H1 (cell line): ENCODE data around the gene GAB2. TPM values are rescaled to one million over a fixed set of nuclear protein-coding genes. Genes with fewer than 3 reads are reported as not detected.

ENCODE experiments used
- CTCF ChIA-PET: fragments of 300-600 bp; sonication (Branson Sonifier 250); formaldehyde crosslinking; loops from one replicate; lab custom pipeline; 2021; ENCODE audit not compliant: partially characterized antibody; lab: Charles Lee
- POLR2A ChIA-PET: fragments of 300-600 bp; sonication (Branson Sonifier 250); formaldehyde crosslinking; loops from one replicate; lab custom pipeline; 2021; ENCODE audit warnings: inconsistent platforms; ENCODE audit not compliant: partially characterized antibody; lab: Charles Lee
- DNase-seq, 2 experiments: peaks; one replicate each; pipeline versions ENCODE4 v3.0.0 to v3.0.0-alpha.2; 2010 to 2022; ENCODE audit warnings: low spot score in 2 of 2, low read depth in 1 of 2, mixed read lengths in 1 of 2
- FAIRE-seq: peaks from 2 replicates; lab custom pipeline; 2011; peaks lifted over from hg19 to GRCh38; lab: Jason Lieb, UNC
- H2AFZ ChIP-seq: 2 replicates; pipeline ENCODE4 v1.8.1; 2012; ENCODE audit warnings: low read length, inconsistent platforms
- H2AK5ac ChIP-seq: 2 replicates; pipeline ENCODE4 v1.6.1; 2013; ENCODE audit warnings: low read depth, low read length
- H2BK120ac ChIP-seq: replicated peaks from 2 replicates; pipeline ENCODE3; 2013; ENCODE audit warnings: low read depth, low read length, inconsistent platforms
- H2BK12ac ChIP-seq: 2 replicates; pipeline ENCODE4 v1.6.1; 2013; ENCODE audit warnings: low read depth, low read length
- H2BK15ac ChIP-seq: 2 replicates; pipeline ENCODE4 v1.6.1; 2013; ENCODE audit warnings: low read length
- H2BK20ac ChIP-seq: 2 replicates; pipeline ENCODE4 v1.6.1; 2013; ENCODE audit warnings: low read length
- H2BK5ac ChIP-seq: 2 replicates; pipeline ENCODE4 v1.6.1; 2013; ENCODE audit warnings: low read depth, low read length
- H3K14ac ChIP-seq: 2 replicates; pipeline ENCODE4 v1.6.1; 2013; ENCODE audit warnings: inconsistent platforms; ENCODE audit not compliant: insufficient read length
- H3K18ac ChIP-seq: 2 replicates; pipeline ENCODE4 v1.6.1; 2013; ENCODE audit warnings: low read length; ENCODE audit errors: extremely low read depth
- H3K23ac ChIP-seq: 2 replicates; pipeline ENCODE4 v1.6.1; 2013; ENCODE audit warnings: inconsistent platforms; ENCODE audit not compliant: insufficient read length
- H3K23me2 ChIP-seq: 2 replicates; pipeline ENCODE4 v1.6.1; 2013; ENCODE audit warnings: low read depth, low read length
- H3K27ac ChIP-seq: 2 replicates; pipeline ENCODE4 v1.6.1; 2011; ENCODE audit warnings: low read depth, low read length, inconsistent platforms
- H3K27me3 ChIP-seq, 4 experiments: replicated peaks in 1 of 4; 1 replicate in 1 of 4; 2 replicates in 3 of 4; pipeline versions ENCODE4 v1.6.1 to v1.8.1; 2011 to 2013; ENCODE audit warnings: low read length in 3 of 4, mild to moderate bottlenecking in 3 of 4, inconsistent platforms in 2 of 4, mixed read lengths in 2 of 4, moderate library complexity in 1 of 4; ENCODE audit not compliant: control insufficient read depth in 3 of 4, insufficient read depth in 3 of 4; ENCODE audit errors: extremely low read depth in 1 of 4
- H3K36me3 ChIP-seq, 4 experiments: 2 replicates each; pipeline versions ENCODE4 v1.6.1 to v1.8.1; 2011 to 2013; ENCODE audit warnings: mild to moderate bottlenecking in 4 of 4, low read length in 3 of 4, moderate library complexity in 2 of 4, control low read depth in 1 of 4, inconsistent platforms in 1 of 4; ENCODE audit not compliant: insufficient read depth in 4 of 4, control insufficient read depth in 2 of 4
- H3K4ac ChIP-seq: replicated peaks from 2 replicates; pipeline ENCODE3; 2013; ENCODE audit warnings: low read length, low read depth, mixed read lengths, inconsistent platforms; ENCODE audit not compliant: insufficient read length
- H3K4me1 ChIP-seq, 4 experiments: replicated peaks in 1 of 4; 1 replicate in 1 of 4; 2 replicates in 3 of 4; pipeline versions ENCODE4 v1.6.1 to v1.8.1; 2011 to 2013; ENCODE audit warnings: low read length in 3 of 4, inconsistent platforms in 2 of 4, mixed read lengths in 1 of 4; ENCODE audit not compliant: insufficient read depth in 4 of 4, control insufficient read depth in 3 of 4
- H3K4me2 ChIP-seq, 2 experiments: 2 replicates each; pipeline versions ENCODE4 v1.6.1 to v1.8.1; 2011 to 2013; ENCODE audit warnings: low read depth in 2 of 2, low read length in 2 of 2, control low read depth in 1 of 2, inconsistent platforms in 1 of 2, mild to moderate bottlenecking in 1 of 2; ENCODE audit not compliant: insufficient read depth in 1 of 2
- H3K4me3 ChIP-seq, 4 experiments: fragments of 200-600, 300-600 bp in 1 of 4; sonication (generic), shearing (Covaris generic), sonication (Bioruptor Twin) in 1 of 4; 2 replicates each; pipeline versions ENCODE4 v1.5.1 to v1.8.1; 2011 to 2016; ENCODE audit warnings: low read length in 4 of 4, low read depth in 3 of 4, control low read depth in 2 of 4, inconsistent platforms in 2 of 4, mild to moderate bottlenecking in 2 of 4, mixed read lengths in 1 of 4, moderate library complexity in 1 of 4; ENCODE audit not compliant: insufficient read depth in 2 of 4; ENCODE audit errors: extremely low read depth in 1 of 4
- H3K56ac ChIP-seq: replicated peaks from 2 replicates; pipeline ENCODE3; 2013; ENCODE audit warnings: low read depth, mild to moderate bottlenecking, mixed read lengths, low read length, inconsistent platforms; ENCODE audit not compliant: insufficient read length
- H3K79me1 ChIP-seq: 2 replicates; pipeline ENCODE4 v1.6.1; 2013; ENCODE audit warnings: low read depth, low read length, control low read depth
- H3K79me2 ChIP-seq, 2 experiments: 2 replicates each; pipeline versions ENCODE4 v1.6.1 to v1.8.1; 2012 to 2013; ENCODE audit warnings: low read length in 2 of 2, mild to moderate bottlenecking in 2 of 2, inconsistent platforms in 1 of 2; ENCODE audit not compliant: insufficient read depth in 2 of 2, control insufficient read depth in 1 of 2
- H3K9ac ChIP-seq, 4 experiments: replicated peaks in 1 of 4; 1 replicate in 1 of 4; 2 replicates in 3 of 4; pipeline versions ENCODE4 v1.6.1 to v1.8.1; 2011 to 2013; ENCODE audit warnings: low read depth in 3 of 4, low read length in 3 of 4, control low read depth in 2 of 4, mild to moderate bottlenecking in 2 of 4, moderate library complexity in 2 of 4, inconsistent platforms in 1 of 4; ENCODE audit errors: extremely low read depth in 1 of 4
- H3K9me3 ChIP-seq, 2 experiments: 2 replicates each; pipeline versions ENCODE4 v1.6.1 to v1.8.1; 2012 to 2013; ENCODE audit warnings: mild to moderate bottlenecking in 2 of 2, moderate library complexity in 2 of 2, control low read depth in 1 of 2, inconsistent platforms in 1 of 2, low read depth in 1 of 2, low read length in 1 of 2, mixed read lengths in 1 of 2; ENCODE audit not compliant: insufficient read depth in 2 of 2
- H4K20me1 ChIP-seq, 2 experiments: replicated peaks in 1 of 2; 2 replicates each; pipeline versions ENCODE3 to v1.8.1; 2011 to 2013; ENCODE audit warnings: inconsistent platforms in 2 of 2, low read length in 2 of 2, mild to moderate bottlenecking in 1 of 2; ENCODE audit not compliant: insufficient read depth in 2 of 2, control insufficient read depth in 1 of 2
- H4K5ac ChIP-seq: 2 replicates; pipeline ENCODE4 v1.6.1; 2013; ENCODE audit warnings: low read length, low read depth, mixed read lengths, inconsistent platforms; ENCODE audit not compliant: insufficient read length
- H4K8ac ChIP-seq: 2 replicates; pipeline ENCODE4 v1.8.0; 2013; ENCODE audit warnings: mild to moderate bottlenecking, moderate library complexity, low read length, inconsistent platforms; ENCODE audit not compliant: insufficient read depth; ENCODE audit errors: extremely low read depth
- H4K91ac ChIP-seq: replicated peaks from 2 replicates; pipeline ENCODE3; 2013; ENCODE audit warnings: low read length, mixed read lengths, inconsistent platforms; ENCODE audit not compliant: insufficient read length
- TAF7 ChIP-seq: optimal IDR thresholded peaks from 2 replicates; pipeline ENCODE3; 2011; ENCODE audit warnings: low read depth, mild to moderate bottlenecking, inconsistent platforms, low read length, moderate library complexity, borderline replicate concordance
- TEAD4 ChIP-seq: IDR thresholded peaks from 2 replicates; pipeline ENCODE4 v1.6.1; 2012; ENCODE audit warnings: low read depth, low read length, inconsistent platforms, mixed read lengths
- WGBS, 2 experiments: shearing (Covaris generic) in 1 of 2; methylation state at CpG; one replicate each; pipeline versions ENCODE4 v1.1.6 to v1.1.7; 2013 to 2015; ENCODE audit warnings: low lambda C conversion rate in 2 of 2, mixed read lengths in 2 of 2, inconsistent platforms in 1 of 2, low coverage in 1 of 2, missing lambda C conversion rate in 1 of 2; ENCODE audit not compliant: insufficient replicate concordance in 2 of 2, insufficient coverage in 1 of 2, insufficient read length in 1 of 2; ENCODE audit errors: extremely low coverage in 1 of 2, missing lambda C conversion rate in 1 of 2; 5-methylcytosine and 5-hydroxymethylcytosine counted together
- polyA plus RNA-seq, 7 experiments: library from polyadenylated mRNA; depleted of rRNA in 3 of 7; stranded (reverse) in 5 of 7; unstranded in 2 of 7; fragments of >200 nt in 5 of 7; fragments of 200-250 nt in 2 of 7; gene quantifications; 1 replicate in 5 of 7; 2 replicates in 1 of 7; 4 replicates in 1 of 7; pipeline versions ENCODE4 v1.2.1 to v1.2.3, GENCODE V29; 2011 to 2013; ENCODE audit warnings: missing spikeins in 2 of 7, mixed read lengths in 2 of 7
- total RNA-seq: library from RNA; stranded (reverse); fragmentation: NEBNext Ultra II Directional; extraction: Animal tissue kit (Norgen Biotek cat#: 25700); gene quantifications from 2 replicates; pipeline ENCODE4 v1.2.1, GENCODE V29; 2021
- TF ChIP-seq, protein P1 (sequence below): IDR thresholded peaks from 2 replicates; pipeline ENCODE4 v1.6.1; 2011; ENCODE audit warnings: low read length, improper control_type of control experiment

The GAB2 gene
- total and polyA plus RNA-seq, 2 of the 8 experiments (the other 6 are each of a cell fraction or from before 2014, with no cell fraction given): 6.3 to 14.0 TPM

DNA sequence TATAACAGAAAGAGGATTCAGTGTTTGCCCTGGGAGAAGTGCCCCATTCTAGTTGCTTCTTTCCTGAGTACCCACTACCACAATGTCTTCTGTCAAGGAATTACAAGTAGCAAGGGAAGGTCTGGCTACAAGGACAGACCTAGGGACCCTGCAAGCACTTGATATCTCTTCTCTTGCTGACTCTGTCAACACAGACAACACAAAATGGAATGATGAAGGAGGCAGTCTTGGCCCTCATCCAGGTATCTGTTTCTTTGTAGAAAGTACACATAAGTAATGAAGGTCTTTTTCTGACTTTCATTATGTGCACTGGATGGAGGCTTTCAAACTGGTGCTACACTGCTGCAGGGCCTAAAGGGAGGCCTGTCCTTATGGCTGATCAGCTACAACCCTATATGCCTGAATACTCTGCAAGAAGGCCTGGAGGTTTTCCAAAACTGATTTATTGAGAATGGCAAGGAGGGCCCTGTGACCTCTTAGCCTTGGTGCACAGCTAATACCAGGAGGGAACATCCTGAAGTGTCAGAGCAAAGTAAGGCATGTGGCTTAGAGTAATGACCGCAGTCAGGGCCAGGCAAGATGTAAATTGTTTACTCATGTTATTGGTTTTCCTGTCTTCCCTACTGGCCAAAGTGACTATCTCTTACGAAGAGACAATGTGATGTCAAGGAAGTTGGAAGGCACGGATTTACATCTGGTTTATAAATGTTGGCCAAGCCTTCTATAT is 31.2 kb downstream of the GAB2 start:
- no peak overlapping the region for H4K91ac ChIP-seq
- no peak overlapping the region for H4K5ac ChIP-seq
- H2AK5ac ChIP-seq: no peak overlapping the region
- H3K79me1 ChIP-seq: no peaks in the 10 kb centered on the region; the same call in 1 of the 2 replicates
- H3K23ac ChIP-seq: no peak overlapping the region
- no peak overlapping the region for H2BK20ac ChIP-seq
- no peak overlapping the region for H2BK15ac ChIP-seq
- FAIRE-seq: no peak
- no peaks in the 10 kb centered on the region for H3K79me2 ChIP-seq
- 96% methylated on average over 3 of the region's 3 CpGs; no CpG with 5 or more reads in 1 of the 2 experiments for WGBS, 2 experiments
- POLR2A ChIA-PET: no interaction called here
- H3K36me3 ChIP-seq: no peaks in the 10 kb centered on the region
- no peak overlapping the region for H3K9ac ChIP-seq
- peaks cover 0 to 7% of the 10 kb centered on the region in 2 experiments; a peak in 2 of 4 replicates for H3K9me3 ChIP-seq
- H3K56ac ChIP-seq: no peak overlapping the region
- CTCF ChIA-PET: interaction anchor here (1.4 kb wide), 1 partner anchor 14 kb away, joined by 4 read pairs; no protein-coding TSS in a partner anchor
- H2BK5ac ChIP-seq: no peak overlapping the region
- no peaks in the 10 kb centered on the region for H3K4me1 ChIP-seq
- H4K8ac ChIP-seq: no peak overlapping the region
- DNase-seq: no peak
- no peak overlapping the region for H3K18ac ChIP-seq
- no peak overlapping the region for H3K4me2 ChIP-seq
- no peaks in the 10 kb centered on the region for H3K27me3 ChIP-seq
- H3K23me2 ChIP-seq: no peaks in the 10 kb centered on the region
- H2BK120ac ChIP-seq: no peak overlapping the region
- no peak overlapping the region for H2AFZ ChIP-seq
- no peaks in the 10 kb centered on the region for H4K20me1 ChIP-seq
- no peak overlapping the region for H3K4ac ChIP-seq
- H3K14ac ChIP-seq: no peak overlapping the region
- no peak overlapping the region for H3K4me3 ChIP-seq
- H2BK12ac ChIP-seq: no peak overlapping the region
- no peak overlapping the region for H3K27ac ChIP-seq
- TF ChIP-seq, protein P1, sequence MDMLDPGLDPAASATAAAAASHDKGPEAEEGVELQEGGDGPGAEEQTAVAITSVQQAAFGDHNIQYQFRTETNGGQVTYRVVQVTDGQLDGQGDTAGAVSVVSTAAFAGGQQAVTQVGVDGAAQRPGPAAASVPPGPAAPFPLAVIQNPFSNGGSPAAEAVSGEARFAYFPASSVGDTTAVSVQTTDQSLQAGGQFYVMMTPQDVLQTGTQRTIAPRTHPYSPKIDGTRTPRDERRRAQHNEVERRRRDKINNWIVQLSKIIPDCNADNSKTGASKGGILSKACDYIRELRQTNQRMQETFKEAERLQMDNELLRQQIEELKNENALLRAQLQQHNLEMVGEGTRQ: no peak
- TF ChIP-seq TAF7 (no peak), TEAD4 (no peak)
